Activated CD4-positive, alpha-beta T cell treated with anti-CD3 and anti-CD28 coated beads for 36 hours (primary cell): ENCODE results near the gene SLC5A10. TPM values are rescaled to one million over a fixed set of nuclear protein-coding genes. Genes with fewer than 3 reads are reported as not detected.

ENCODE experiments used
- ATAC-seq: fragments of 200-7000 bp; cut with Tn5 transposase; one replicate; pipeline ENCODE4 v1.10.0; 2021; ENCODE audit warnings: mild to moderate bottlenecking, moderate library complexity
- CTCF ChIA-PET: fragments of 350-600 bp; sonication (Branson Sonifier 250); formaldehyde crosslinking; loops from one replicate; lab custom pipeline; 2021; ENCODE audit warnings: antibody characterized with exemption; lab: Charles Lee
- POLR2A ChIA-PET: fragments of 350-600 bp; sonication (Branson Sonifier 250); formaldehyde crosslinking; loops from one replicate; lab custom pipeline; 2021; ENCODE audit warnings: antibody characterized with exemption, inconsistent platforms; lab: Charles Lee
- DNase-seq: peaks from one replicate; pipeline ENCODE4 v3.0.0-alpha.2; 2020
- H3K27ac Mint-ChIP-seq: one replicate; pipeline ENCODE4 v1.8.0; 2021; ENCODE audit warnings: mixed read lengths
- H3K27me3 Mint-ChIP-seq: one replicate; pipeline ENCODE4 v1.8.0; 2021; ENCODE audit warnings: mixed read lengths
- H3K36me3 Mint-ChIP-seq: one replicate; pipeline ENCODE4 v1.8.0; 2021; ENCODE audit warnings: low read depth, mixed read lengths
- H3K4me1 Mint-ChIP-seq: one replicate; pipeline ENCODE4 v1.8.0; 2021; ENCODE audit warnings: mixed read lengths
- H3K4me3 Mint-ChIP-seq: one replicate; pipeline ENCODE4 v1.8.0; 2021; ENCODE audit warnings: mild to moderate bottlenecking, moderate library complexity, mixed read lengths
- H3K9me3 Mint-ChIP-seq: one replicate; pipeline ENCODE4 v1.8.0; 2021; ENCODE audit warnings: low read depth, mixed read lengths
- intact Hi-C, 2 experiments: fragments of 100-400 bp; cut with DNase I in 1 of 2; cut with micrococcal nuclease in 1 of 2; formaldehyde crosslinking; loops; one replicate each; pipeline versions ENCODE4 v1.14.2 to v1.15.1; 2022 to 2024; cut with DNase I, micrococcal nuclease
- total RNA-seq, 2 experiments: library from RNA; stranded (reverse); gene quantifications; one replicate each; pipeline ENCODE4 v1.2.3, GENCODE V29; 2021

SLC5A10 gene
- total RNA-seq, 2 experiments from 2014 or later = not detected

GRCh38 chr17:18965530-18966236 lies 13.7 kb downstream of the SLC5A10 start:
- intact Hi-C loops = no loop called here

GRCh38 chr17:18966831-18967624 lies 15.1 kb downstream of the SLC5A10 start:
- Mint-ChIP-seq H3K36me3 (peaks cover 7% of the 10 kb centered on the region), H3K4me1 (peaks cover 12% of the 10 kb centered on the region), H3K9me3 (no peaks in the 10 kb centered on the region), H3K4me3 (no peak overlapping the region), H3K27ac (no peak overlapping the region), H3K27me3 (no peaks in the 10 kb centered on the region)
- intact Hi-C loops = no loop called here
- ChIA-PET CTCF (interaction anchor here (0.5 kb wide), 1 partner anchor 10 kb away, joined by 4 read pairs; no protein-coding TSS in a partner anchor), POLR2A (no interaction called here)
- no peak for DNase-seq
- ATAC-seq = no peak

More at GRCh38 chr17:18965530-18966236, 13.7 kb downstream of the SLC5A10 start:
- no peak for ATAC-seq
- no peaks in the 10 kb centered on the region for H3K27me3 Mint-ChIP-seq
- CTCF ChIA-PET = no interaction called here
- H3K4me3 Mint-ChIP-seq = no peak overlapping the region
- H3K27ac Mint-ChIP-seq = no peak overlapping the region
- H3K9me3 Mint-ChIP-seq = no peaks in the 10 kb centered on the region
- H3K4me1 Mint-ChIP-seq = peaks cover 18% of the 10 kb centered on the region
- no peak for DNase-seq
- POLR2A ChIA-PET = no interaction called here
- H3K36me3 Mint-ChIP-seq = peaks cover 7% of the 10 kb centered on the region

GRCh38 chr17:18967916-18968315 lies 16.0 kb downstream of the SLC5A10 start:
- ChIA-PET CTCF (interaction anchor here (0.6 kb wide), 1 partner anchor 342 kb away, joined by 6 read pairs; no protein-coding TSS in a partner anchor), POLR2A (no interaction called here)
- intact Hi-C loops = no loop called here
- H3K27ac Mint-ChIP-seq = no peak overlapping the region
- DNase-seq (no peak), ATAC-seq (no peak)
- no peak overlapping the region for H3K4me3 Mint-ChIP-seq
- H3K9me3 Mint-ChIP-seq = no peaks in the 10 kb centered on the region
- peaks cover 7% of the 10 kb centered on the region for H3K36me3 Mint-ChIP-seq
- H3K4me1 Mint-ChIP-seq = peaks cover 9% of the 10 kb centered on the region
- H3K27me3 Mint-ChIP-seq = no peaks in the 10 kb centered on the region

GRCh38 chr17:18968345-18968744 lies 16.4 kb downstream of the SLC5A10 start:
- CTCF ChIA-PET = interaction anchor here (0.6 kb wide), 1 partner anchor 342 kb away, joined by 6 read pairs; no protein-coding TSS in a partner anchor

GRCh38 chr17:18968945-18969887 lies 17.3 kb downstream of the SLC5A10 start:
- H3K27me3 Mint-ChIP-seq = no peaks in the 10 kb centered on the region
- no peaks in the 10 kb centered on the region for H3K9me3 Mint-ChIP-seq
- no peak overlapping the region for H3K27ac Mint-ChIP-seq
- intact Hi-C loops = no loop called here
- no peak overlapping the region for H3K4me3 Mint-ChIP-seq
- DNase-seq = peak; percentile 23
- peaks cover 9% of the 10 kb centered on the region for H3K4me1 Mint-ChIP-seq
- peak; percentile 35 for ATAC-seq
- ChIA-PET POLR2A (no interaction called here), CTCF (interaction anchor here (0.7 to 1.2 kb wide), 2 partner anchors 8 to 46 kb away, joined by 3 to 8 read pairs; no protein-coding TSS in a partner anchor)
- peaks cover 11% of the 10 kb centered on the region for H3K36me3 Mint-ChIP-seq

More at GRCh38 chr17:18968345-18968744, 16.4 kb downstream of the SLC5A10 start:
- no peak for DNase-seq
- peaks cover 6% of the 10 kb centered on the region for H3K4me1 Mint-ChIP-seq
- no peaks in the 10 kb centered on the region for H3K27me3 Mint-ChIP-seq
- intact Hi-C loops = no loop called here
- H3K36me3 Mint-ChIP-seq = peaks cover 9% of the 10 kb centered on the region
- POLR2A ChIA-PET = no interaction called here
- no peak overlapping the region for H3K27ac Mint-ChIP-seq
- no peaks in the 10 kb centered on the region for H3K9me3 Mint-ChIP-seq
- H3K4me3 Mint-ChIP-seq = no peak overlapping the region
- ATAC-seq = no peak

- intact Hi-C loops = no loop called here
- POLR2A ChIA-PET = no interaction called here
- H3K4me3 Mint-ChIP-seq = no peak overlapping the region
- peaks cover 17% of the 10 kb centered on the region for H3K4me1 Mint-ChIP-seq
- no peak overlapping the region for H3K27ac Mint-ChIP-seq
- peaks cover 11% of the 10 kb centered on the region for H3K36me3 Mint-ChIP-seq
- DNase-seq = no peak
- CTCF ChIA-PET = interaction anchor here (1.2 to 1.6 kb wide), 2 partner anchors 10 kb away, joined by 3 to 8 read pairs; no protein-coding TSS in a partner anchor
- no peak for ATAC-seq
- no peaks in the 10 kb centered on the region for H3K9me3 Mint-ChIP-seq
- no peaks in the 10 kb centered on the region for H3K27me3 Mint-ChIP-seq
These were observed 18.9 kb downstream of the SLC5A10 start for GRCh38 chr17:18970582-18971480.

- Mint-ChIP-seq H3K27ac (no peak overlapping the region), H3K4me3 (no peak overlapping the region), H3K9me3 (no peaks in the 10 kb centered on the region), H3K36me3 (peaks cover 15% of the 10 kb centered on the region), H3K27me3 (no peaks in the 10 kb centered on the region), H3K4me1 (peaks cover 17% of the 10 kb centered on the region)
- ChIA-PET POLR2A (no interaction called here), CTCF (interaction anchor here (0.9 to 1.6 kb wide), 2 partner anchors 11 to 36 kb away, joined by 3 read pairs; no protein-coding TSS in a partner anchor)
- DNase-seq = no peak
- intact Hi-C loops = no loop called here
- no peak for ATAC-seq
These were observed 19.8 kb downstream of the SLC5A10 start for GRCh38 chr17:18971801-18972200.

GRCh38 chr17:18974407-18975149 lies 22.6 kb downstream of the SLC5A10 start:
- ChIA-PET CTCF (interaction anchor here (2.6 kb wide), 1 partner anchor 14 kb away, joined by 11 read pairs; no protein-coding TSS in a partner anchor), POLR2A (no interaction called here)
- Mint-ChIP-seq H3K9me3 (no peaks in the 10 kb centered on the region), H3K27me3 (no peaks in the 10 kb centered on the region), H3K4me3 (no peak overlapping the region), H3K4me1 (peaks cover 16% of the 10 kb centered on the region), H3K36me3 (peaks cover 15% of the 10 kb centered on the region), H3K27ac (no peak overlapping the region)
- DNase-seq = peak; percentile 67
- ATAC-seq = peak; percentile 84
- intact Hi-C loops = loop anchor here in 1 of 2 experiments (2.0 kb wide), 1 partner anchor 30 kb away; the partner anchor contains the start of gene FAM83G

GRCh38 chr17:18975597-18975996 lies 23.6 kb downstream of the SLC5A10 start:
- CTCF ChIA-PET = interaction anchor here (0.5 to 2.6 kb wide), 2 partner anchors 15 to 32 kb away, joined by 3 to 11 read pairs; no protein-coding TSS in a partner anchor
- no peaks in the 10 kb centered on the region for H3K9me3 Mint-ChIP-seq
- intact Hi-C loops = loop anchor here in 1 of 2 experiments (2.0 kb wide), 1 partner anchor 29 kb away; the partner anchor contains the start of gene FAM83G
- H3K4me1 Mint-ChIP-seq = peaks cover 11% of the 10 kb centered on the region
- POLR2A ChIA-PET = no interaction called here
- H3K4me3 Mint-ChIP-seq = no peak overlapping the region
- no peak for ATAC-seq
- H3K36me3 Mint-ChIP-seq = peaks cover 8% of the 10 kb centered on the region
- no peak for DNase-seq
- no peak overlapping the region for H3K27ac Mint-ChIP-seq
- H3K27me3 Mint-ChIP-seq = no peaks in the 10 kb centered on the region
